HG03025 (cell line): ENCODE results near the gene E2F6.

Experiments used
- ATAC-seq: cut with Tn5 transposase; IDR thresholded peaks from one replicate; pipeline ENCODE4 v1.9.1; 2021; ENCODE audit warnings: mild to moderate bottlenecking, moderate library complexity; ENCODE audit not compliant: unreplicated experiment, low FRiP score

The E2F6 gene

DNA sequence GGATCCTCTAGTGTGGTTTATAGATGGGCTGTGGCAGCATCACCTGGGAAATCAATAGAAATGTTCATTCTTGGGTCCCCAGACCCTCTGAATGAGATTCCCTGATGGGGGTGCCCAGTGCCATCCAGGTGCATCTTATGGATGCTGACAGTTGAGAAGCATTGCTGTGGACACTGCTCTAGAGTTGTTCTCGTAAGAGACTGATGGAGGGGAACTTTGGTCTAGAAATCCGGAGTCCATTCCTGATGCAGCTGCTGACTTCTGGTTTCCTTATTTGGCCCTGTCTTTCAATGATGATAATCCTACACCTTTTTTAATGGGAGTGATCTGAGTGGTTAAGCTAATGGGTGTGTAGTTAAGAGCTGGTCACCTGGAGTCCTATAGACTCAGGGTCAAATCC is 28.3 kb upstream of the E2F6 start:
- ATAC-seq, result no peak

DNA sequence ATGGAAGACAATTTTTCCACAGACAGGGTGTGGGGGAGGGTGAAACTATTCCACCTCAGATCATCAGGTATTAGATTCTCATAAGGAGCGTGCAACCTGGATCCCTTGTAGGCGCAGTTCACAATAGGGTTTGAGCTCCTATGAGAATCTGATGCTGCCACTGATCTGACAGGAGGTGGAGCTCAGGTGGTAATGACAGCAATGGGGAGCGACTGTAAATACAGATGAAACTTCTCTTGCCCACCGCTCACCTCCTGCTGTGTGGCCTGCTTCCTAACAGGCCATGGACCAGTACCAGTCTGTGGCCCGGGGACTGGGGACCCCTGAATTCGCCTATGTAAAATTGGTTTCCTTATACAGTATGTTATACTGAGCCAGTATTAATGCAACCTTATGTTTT is 27.3 kb upstream of the E2F6 start:
- ATAC-seq, result no peak

DNA sequence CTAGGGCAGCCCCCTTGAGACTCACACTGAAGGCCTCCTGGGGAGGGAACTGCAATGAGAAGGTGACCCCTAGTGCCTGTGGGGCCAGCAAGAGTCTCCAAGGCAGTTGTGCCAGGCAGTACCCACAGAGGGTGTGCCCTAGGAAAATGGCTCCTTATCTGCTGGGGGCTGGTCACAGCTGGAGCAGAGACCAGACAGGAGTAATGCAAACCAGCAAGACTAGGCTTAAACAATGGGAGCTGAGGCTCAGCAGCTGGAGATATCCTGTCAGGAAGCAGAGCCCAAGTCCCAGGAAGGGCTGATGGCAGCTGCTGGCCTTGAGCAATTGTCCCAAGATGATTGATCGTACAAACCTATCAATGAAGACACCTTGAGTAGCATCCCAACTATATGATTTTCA is 26.8 kb upstream of the E2F6 start:
- ATAC-seq, result no peak

DNA sequence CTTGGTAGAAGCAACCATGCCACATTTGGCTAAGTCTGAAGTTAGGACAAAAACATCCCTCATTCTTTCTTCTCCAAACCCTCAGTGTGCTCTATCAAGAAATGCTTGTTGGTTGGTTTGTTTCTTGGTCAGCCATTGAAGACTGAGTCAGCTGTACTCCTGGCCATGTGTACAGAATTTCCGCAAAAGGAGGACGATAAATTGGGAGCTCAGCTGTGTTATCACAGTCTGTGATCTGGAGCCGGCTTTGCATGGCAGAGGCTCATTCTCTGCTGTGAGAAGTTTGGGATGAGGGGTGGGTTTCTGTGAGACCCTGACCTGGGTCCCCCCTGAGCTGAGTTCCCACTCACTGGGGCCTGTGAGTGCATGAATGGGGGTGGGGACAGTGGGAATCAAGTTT is 26.3 kb upstream of the E2F6 start:
- ATAC-seq, result no peak

DNA sequence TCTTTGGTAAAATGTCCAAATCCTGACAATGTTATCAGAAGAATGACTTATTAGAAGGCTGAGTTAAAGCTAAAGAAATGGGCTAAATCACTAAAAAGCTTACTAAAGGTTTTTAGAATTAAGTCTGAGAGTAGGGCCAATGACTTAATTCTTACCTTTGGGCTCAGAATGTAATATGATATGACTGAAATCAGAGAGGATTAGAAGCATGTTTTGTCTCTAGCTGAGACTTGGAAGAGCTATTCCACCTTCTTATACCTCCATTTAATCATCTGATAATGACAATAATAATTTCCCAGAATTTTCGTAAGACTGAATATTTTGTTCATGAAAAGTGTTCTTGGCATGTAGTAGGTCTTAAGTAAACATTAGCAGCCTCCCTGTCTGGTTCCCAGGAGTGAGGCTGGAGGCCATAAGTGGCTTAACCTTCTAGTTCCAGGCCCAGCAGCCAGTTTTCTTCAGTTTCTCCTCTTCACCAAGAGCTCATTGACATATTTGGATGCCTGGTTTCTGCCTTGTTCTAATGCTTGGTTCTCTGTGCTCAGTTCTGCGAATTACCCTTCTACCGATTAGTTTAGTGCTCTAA is 25.5 kb upstream of the E2F6 start:
- ATAC-seq, result no peak

DNA sequence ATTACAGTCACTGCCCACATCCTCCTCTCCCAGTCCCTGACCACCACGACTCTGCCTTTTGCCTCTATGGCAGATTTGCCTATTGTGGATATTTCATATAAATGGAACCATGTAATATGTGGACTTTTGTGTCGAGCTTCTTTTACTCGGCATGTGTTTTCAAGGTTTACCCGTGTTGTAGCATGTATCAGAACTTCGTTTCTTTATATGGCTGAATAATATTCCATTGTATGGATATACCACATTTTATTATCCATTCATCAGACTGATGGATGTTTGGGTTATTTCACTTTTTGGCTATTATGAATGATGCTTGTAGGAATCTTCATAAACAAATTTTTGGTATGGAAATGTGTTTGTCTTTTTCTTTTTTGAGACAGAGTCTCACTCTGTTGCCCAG is 24.2 kb upstream of the E2F6 start:
- ATAC-seq, result no peak

DNA sequence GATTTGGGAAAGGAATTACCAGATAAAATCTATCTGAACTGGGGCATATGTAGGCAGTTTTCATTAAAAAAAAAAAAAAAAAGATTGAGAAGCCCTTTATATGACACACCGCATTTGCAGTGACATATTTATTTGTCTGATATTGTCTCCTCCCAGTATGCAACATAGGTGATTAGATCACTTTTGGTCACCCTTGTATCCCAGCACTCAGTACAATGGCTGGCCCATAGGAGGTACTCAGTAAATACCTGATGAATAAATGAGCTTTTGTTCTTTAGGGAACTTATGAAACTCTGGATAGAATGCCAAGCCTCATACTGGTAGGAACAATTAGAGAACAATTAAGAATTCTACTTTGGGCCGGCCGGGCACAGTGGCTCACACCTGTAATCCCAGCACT is 22.8 kb upstream of the E2F6 start:
- no peak for ATAC-seq

DNA sequence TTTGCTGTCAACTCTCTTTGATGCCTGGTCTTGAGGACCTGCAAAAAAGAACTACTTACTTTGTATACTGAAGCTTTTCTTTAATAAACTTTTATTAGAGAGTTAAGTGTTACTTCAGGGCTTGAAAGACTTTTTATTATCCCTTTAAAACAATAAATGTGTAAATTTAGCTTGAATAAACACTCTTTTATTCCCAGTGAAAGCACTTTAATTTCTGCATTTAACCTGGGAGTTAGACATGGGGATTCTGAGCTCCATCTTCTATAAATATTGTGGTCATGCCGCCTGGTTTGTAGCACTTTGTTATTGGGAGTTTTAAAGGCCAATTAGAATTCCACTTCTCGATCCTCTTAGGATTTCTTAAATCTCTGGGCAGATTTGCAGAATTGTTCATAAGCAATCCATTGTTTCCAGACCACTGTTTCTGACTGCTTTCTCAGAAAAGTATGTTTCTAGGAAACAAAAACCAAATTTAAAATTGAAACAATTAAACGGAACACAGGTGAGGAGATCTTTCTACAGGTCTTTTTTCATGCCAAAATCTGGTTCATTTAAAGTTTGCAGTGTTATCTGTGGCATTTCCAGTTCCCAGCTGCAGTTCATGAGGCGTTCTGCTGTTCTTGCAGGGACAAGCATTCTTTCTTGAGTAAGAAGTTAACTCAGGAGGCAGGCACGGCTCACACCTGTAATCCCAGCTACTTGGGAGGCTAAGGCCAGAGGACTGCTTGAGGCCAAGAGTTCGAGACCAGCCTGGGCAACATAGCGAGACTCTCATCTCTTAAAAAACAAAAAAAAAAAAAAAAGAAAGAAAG is 18.1 kb upstream of the E2F6 start:
- no peak for ATAC-seq

DNA sequence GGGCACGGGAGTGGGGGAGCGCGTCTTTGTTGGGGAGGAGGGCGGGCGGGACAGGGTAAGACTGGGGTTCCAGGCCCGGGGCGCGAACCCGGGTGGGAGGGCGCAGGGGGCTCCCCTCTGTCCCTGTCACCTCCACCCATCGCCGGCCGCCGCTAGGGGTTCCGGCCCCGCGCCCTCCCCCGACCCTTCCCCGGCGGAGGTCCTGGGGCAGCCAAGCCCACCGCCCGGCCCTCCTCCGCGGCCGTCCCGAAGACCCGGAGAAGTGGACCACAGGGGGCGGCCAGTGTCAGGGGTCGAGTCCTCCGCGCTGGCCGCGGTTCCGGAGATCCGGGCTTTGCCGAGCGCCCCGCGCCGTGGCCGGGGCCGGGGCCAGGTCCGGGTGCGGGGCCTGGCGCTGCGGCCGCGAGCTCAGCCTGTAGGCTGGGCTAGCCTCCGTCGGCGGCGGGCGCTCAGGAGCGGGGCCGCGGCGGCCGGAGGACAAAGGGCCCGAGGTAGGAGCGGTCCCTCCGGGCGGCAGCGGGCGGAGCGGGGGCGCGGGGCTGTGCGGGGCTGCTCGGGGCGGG is 16.6 kb upstream of the E2F6 start:
- no peak for ATAC-seq

DNA sequence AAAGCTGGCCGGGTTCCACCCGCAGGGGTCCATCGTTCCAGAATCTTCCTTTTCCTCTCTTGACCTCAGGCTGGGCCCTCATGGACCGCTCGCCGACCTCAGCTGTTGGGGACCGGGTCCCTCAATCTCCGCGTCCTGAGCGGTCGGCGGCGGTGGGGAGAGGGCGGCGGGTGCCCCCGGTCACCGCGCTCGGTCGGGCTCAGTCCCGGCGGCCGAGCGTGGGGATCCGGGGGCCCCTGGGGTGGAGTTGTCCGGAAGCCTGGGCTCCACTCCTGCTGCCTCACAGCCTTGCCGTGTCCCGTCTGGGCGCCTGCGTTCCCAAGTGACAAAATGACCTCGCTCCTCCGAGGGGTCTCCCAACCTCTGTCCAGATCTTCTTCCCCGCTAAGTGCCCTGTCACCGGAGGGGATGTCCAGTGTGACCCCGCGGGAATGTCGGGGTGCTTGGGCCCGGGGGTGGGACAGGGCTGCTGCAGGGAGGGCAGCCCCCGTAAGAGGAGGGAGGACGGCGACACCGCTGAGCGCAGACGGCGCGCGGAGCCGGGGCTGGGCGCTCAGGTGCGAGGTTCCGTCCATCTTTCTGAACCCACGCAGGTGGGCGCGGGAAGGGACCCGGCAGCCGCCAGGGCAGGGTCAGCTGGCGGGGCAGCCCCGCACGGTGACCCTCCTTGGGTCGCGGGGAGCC is 16.0 kb upstream of the E2F6 start:
- no peak for ATAC-seq

DNA sequence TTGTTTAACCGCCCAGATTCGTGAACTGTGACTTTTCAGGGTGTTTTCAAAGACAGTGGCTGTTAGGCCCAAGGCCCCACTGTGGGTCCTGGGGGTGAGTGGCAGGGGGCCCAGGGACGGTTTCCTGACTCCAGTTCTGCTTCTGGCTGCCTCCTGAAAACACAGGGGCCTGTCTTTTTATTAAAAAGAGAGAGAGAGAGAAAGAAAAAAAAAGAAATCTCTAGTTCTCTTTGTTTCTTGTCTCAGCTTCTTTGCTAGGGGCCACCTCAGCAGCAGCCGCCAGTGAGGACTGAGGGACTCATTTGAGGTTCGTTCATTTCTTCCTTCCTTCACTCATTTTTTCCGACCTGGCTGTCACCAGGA is 15.4 kb upstream of the E2F6 start:
- no peak for ATAC-seq

DNA sequence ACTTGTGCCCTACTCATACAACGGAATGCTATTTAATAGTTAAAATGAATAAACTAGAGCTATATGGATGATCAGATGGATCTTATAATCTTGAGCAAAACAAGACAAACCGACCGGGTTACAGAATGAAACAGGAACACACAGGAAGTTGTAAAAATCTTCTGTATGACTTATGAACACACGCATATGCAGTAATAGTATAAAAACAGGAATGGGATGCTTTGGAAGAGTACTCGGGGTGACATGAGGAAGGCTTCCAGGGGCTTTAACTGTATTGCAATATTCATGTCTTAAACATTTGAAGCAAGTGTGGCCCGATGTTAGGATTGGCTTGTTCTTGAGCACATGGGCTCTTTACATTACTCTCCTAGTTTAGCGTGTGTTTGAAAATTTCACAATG is 14.9 kb upstream of the E2F6 start:
- no peak for ATAC-seq

DNA sequence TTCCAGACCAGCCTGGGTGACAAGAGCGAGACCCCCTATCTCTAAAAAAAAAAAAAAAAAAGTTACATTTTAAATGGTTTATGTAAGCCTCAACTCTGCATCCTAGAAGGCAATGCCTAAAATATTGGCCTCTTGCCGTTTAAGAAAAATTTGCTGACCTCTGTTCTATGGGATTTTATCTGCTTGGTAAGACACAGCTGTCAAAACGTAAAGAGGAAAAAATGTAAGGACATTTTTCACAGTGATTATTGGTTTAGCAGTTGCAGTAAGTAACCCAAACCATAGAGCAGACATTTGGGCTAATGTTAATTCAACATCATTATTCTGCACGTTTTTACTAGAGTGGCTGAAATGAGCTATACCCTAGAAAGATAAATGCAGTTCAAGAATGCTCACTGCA is 14.4 kb upstream of the E2F6 start:
- no peak for ATAC-seq

DNA sequence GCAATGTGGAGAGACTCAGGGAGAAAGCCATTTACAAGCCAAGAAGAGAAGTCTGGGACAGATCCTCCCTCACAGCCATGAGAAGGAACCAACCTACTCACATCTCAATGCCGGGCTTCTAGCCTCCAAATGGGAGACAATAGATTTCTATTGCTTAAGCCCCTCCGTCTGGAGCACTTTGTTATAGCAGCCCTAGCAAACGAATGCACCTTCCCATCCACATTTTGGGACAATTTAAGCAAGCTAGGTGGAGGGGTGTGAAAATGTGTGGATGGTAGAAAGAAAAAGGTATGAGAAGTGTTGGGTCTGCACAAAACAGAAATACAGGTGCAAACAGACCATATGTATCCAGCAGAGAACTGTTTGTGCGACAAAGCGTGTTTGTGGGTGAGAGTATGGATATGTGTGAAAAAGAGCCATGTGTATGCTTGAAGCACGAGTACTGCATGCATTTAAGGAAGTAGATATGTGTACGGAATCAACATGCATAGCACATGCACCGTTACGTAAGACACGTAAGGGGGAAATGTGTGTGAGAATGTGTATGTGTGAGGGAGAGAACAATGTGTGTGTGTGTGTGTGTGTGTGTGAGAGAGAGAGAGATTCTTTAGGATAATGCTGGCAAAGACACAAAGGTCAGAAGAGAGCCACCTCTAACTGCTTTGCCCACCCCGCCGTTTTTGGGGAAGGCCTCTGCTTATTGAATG is 13.1 kb upstream of the E2F6 start:
- ATAC-seq, result no peak

DNA sequence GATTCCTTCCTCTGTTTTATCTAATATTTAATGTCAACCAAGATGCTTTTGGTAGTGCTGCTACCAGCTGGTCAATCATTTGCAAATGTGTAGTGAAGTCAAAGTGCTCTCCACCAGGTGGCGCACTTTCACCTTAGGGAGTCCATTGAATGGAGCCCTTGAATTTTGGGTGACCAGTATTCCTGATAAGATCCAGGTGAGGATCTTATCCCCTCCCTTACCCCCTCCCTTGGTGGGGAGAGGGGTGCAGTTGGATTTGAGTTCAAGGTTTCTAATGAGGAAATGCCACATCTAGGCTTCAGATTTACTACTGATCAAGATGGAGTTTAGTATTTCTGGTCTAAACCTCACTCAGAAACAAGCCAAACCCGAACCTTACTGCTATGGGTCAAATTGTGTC is 12.0 kb upstream of the E2F6 start:
- ATAC-seq, result peak; percentile 53

DNA sequence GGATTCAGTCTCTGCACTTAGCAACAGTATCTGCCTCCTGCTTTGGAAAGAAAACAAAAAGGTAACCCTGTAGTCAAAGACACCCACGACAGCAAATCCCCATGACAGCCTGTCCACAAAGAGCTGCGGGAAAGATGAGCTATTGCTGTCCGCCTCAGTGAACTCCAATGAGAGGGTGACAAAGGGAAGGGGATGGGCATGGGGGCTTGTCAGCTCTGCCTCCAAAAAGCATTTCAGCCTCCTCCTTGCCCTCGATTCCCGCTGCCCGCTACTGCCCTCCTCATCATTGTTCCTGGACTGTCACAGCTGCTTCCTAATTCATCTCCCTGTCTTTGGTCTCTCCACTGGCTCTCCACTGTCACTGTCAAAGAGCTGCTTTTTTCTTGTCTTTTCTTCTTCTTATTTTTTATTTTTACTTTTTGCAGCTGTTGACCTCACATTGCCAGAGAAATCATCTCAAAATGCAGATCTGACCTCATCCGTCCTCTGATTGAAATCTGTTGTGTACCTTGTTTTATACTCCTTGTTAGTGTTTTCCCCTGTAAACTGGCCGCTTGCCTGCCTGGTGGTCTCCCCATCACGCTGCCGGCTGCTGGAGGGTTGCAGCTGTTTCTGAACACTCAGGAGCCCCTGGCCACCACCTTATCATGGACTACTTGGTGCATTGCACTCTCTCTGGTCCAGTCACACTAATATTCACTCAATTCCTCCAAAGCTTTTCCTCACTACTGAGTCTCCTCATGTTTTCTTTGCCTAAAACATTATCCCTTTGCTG is 7.9 kb upstream of the E2F6 start:
- no peak for ATAC-seq

DNA sequence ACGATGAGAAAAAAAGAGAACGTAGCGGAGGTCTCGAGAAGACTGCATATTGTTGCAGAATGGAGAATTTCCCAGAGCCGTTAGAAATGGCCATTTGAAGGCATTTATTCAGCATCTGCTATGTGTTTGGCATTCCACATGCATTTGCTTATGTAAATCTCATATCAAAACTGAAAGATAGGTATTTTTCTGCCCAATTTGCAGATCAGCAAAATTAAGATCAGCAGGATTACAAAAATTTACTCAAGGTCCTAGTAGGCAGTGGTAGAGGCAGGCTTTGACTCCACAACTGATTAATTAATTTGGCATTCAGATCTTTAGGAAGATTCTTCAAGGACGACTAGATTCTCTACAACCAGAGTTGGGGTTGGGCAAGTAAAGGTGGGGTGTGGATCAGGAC is 1.8 kb upstream of the E2F6 start:
- no peak for ATAC-seq

DNA sequence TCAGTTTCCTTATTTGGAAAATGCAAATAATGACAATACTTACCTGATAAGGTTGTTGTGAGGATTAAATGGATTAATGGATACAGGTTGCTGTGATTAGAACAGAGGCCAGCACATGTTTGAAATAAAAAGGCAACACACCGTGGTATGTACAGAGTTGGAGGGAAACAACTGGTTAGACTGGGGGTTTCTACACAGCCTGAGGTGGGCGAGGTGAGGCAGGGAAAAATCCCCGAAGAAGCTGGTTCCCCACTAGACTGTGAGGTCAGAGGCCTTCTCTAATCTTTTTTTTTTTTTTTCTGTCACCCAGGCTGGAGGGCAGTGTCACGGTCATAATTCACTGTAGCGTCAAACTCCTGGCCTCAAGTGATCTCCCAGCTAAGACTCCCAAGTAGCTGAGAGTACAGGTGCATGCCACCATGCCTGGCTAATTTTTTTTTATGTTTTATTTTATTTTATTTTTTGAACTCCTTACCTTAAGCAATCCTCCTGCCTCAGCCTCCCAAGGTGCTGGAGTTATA is 1.2 kb upstream of the E2F6 start:
- no peak for ATAC-seq

DNA sequence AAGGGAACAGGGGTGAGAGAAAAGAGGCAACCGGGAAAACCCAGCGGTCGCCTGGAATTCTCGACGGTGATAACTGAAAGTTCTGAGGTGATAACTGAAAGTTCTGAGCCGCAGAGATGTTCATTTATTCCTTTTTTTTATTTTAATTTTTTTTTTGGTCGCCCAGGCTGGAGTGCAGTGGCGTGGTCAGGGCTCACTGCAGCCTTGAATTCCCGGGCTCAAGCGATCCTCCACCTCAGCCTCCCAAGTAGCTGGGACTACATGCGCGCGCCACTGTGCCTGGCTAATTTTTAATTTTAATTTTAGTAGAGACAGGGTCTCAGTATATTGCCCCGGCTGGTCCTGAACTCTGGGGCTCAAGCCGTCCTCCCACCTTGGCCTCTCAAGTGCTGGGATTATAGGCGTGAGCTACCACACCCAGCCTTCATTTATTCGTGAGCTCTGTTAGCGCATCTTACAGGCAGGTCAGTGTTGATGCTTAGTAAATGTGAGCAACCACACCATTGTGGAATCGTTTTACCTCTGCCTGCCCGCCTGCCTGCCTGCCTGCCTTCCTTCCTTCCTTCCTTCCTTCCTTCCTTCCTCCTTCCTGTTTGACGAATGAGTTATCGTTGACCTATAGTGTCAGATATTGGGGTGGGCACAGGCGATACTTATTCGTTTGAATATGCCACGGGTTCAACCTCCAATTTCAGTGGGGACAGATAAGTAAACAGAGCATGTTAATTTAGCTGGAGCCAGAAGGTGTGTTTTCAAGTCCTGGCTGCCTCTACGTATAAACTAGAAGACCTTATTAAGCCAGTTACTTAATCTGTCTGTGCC is 557 bp upstream of the E2F6 start:
- ATAC-seq, result peak; percentile 22
